Right lobe of liver (tissue), 6 donors: ENCODE results near the gene RGS7BP. TPM values are rescaled to one million over a fixed set of nuclear protein-coding genes. Genes with fewer than 3 reads are reported as not detected.
A peak's percentile ranks its signal among the peaks of the same experiment; 100 is the strongest.

Experiments used
- ATAC-seq, 4 donors: fragments of 200-7000 bp; cut with Tn5 transposase; one replicate each; pipeline ENCODE4 v1.9.1; 2020; ENCODE audit warnings: mild to moderate bottlenecking in 4 of 4, moderate library complexity in 4 of 4
- DNase-seq, 3 donors: peaks; one replicate each; pipeline ENCODE4 v3.0.0-alpha.2; 2020
- H3K27ac ChIP-seq, 3 donors: fragments of 200-600 bp; one replicate each; pipeline ENCODE4 v1.8.0; 2022
- H3K27me3 ChIP-seq, 2 donors: fragments of 200-600 bp; one replicate each; pipeline ENCODE4 v1.8.0; 2022
- H3K36me3 ChIP-seq, 4 donors: fragments of 200-600 bp; sonication (generic) in 1 of 4; one replicate each; pipeline versions ENCODE4 v1.5.1 to v1.8.0; 2017 to 2022; ENCODE audit warnings: control low read depth in 1 of 4
- H3K4me1 ChIP-seq, 4 donors: fragments of 200-600 bp; sonication (generic) in 1 of 4; one replicate each; pipeline versions ENCODE4 v1.5.1 to v1.8.0; 2017 to 2022; ENCODE audit warnings: control low read depth in 1 of 4
- H3K4me3 ChIP-seq, 3 donors: fragments of 200-600 bp; one replicate each; pipeline ENCODE4 v1.8.0; 2022
- H3K9me3 ChIP-seq, 4 donors: fragments of 200-600 bp; sonication (generic) in 1 of 4; one replicate each; pipeline versions ENCODE4 v1.5.1 to v1.8.0; 2017 to 2022; ENCODE audit warnings: control low read depth in 1 of 4
- CTCF ChIP-seq, 4 donors: fragments of 200-600 bp in 3 of 4; fragments of 450-650 bp in 1 of 4; IDR thresholded peaks; one replicate each; pipeline versions ENCODE4 v1.5.1 to v1.8.0; 2016 to 2022; ENCODE audit warnings: antibody characterized with exemption in 4 of 4, mild to moderate bottlenecking in 2 of 4
- POLR2A ChIP-seq: fragments of 450-650 bp; IDR thresholded peaks from one replicate; pipeline ENCODE4 v1.6.1; 2017; ENCODE audit warnings: antibody characterized with exemption, mild to moderate bottlenecking
- WGBS: methylation state at CpG from one replicate; pipeline ENCODE4 v1.1.6; 2018; ENCODE audit warnings: low coverage, low lambda C conversion rate; ENCODE audit not compliant: insufficient coverage; ENCODE audit errors: missing lambda C conversion rate; 5-methylcytosine and 5-hydroxymethylcytosine counted together
- intact Hi-C, 2 donors: fragments of 100-400 bp; cut with DNase I; formaldehyde crosslinking; loops; one replicate each; pipeline versions ENCODE4 v1.11.2 to v1.14.1; 2022
- total RNA-seq, 6 experiments: library from RNA; depleted of rRNA in 2 of 6; stranded (reverse); fragments of >200 nt in 2 of 6; fragmentation: NEBNext Ultra II Directional in 3 of 6; extraction: Animal tissue kit (Norgen Biotek cat#: 25700) in 3 of 6; gene quantifications; one replicate each; pipeline versions ENCODE4 v1.1.0 to v1.2.4, GENCODE V29; 2016 to 2023
- donor health status: DM: no; HTN: yes; CAD: no.
- donor health status: DM: no; HTN: no; CAD: no.
- donor health status: DM: no; HTN: no; CAD: no.
- donor health status: DM: no; HTN: yes; CAD: no.
- donor health status: DM: no; HTN: yes; CAD: no.

Gene RGS7BP
- total RNA-seq, 6 experiments from 2014 or later, result 0.84 to 1.8 (median 1.3) TPM

GRCh38 chr5:64570395-64570996, 64.7 kb downstream of the RGS7BP start:
- peak in 1 of 4 donors; percentile 49 for ATAC-seq
- intact Hi-C loops, result no loop called here

DNA sequence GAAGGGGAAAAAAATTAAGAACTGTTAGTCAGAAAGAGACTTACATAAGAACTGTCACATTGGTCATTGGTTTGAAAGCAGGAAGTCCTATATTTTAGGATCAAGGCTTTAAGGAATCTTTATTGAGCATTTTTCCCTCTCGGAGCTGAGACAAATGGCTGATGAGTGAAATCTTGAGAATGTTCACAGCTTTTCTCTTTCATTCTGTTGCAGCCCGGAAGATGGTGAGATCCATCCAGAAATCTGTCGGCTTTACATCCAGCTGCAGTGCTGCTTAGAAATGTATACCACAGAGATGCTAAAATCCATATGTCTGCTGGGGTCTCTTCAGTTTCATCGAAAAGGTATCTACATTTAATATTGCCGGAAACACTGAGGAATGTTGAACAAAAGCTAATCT, 69.7 kb downstream of the RGS7BP start:
- H3K27me3 ChIP-seq, result no peaks in the 10 kb centered on the region
- ATAC-seq, result no peak
- H3K4me1 ChIP-seq, result no peaks in the 10 kb centered on the region
- DNase-seq, result no peak
- WGBS, result 70% methylated on average over 5 of the region's 5 CpGs
- no peak overlapping the region for H3K4me3 ChIP-seq
- TF ChIP-seq POLR2A, result no peak
- no peak overlapping the region for H3K27ac ChIP-seq
- no peaks in the 10 kb centered on the region for H3K36me3 ChIP-seq
- intact Hi-C loops, result no loop called here
- H3K9me3 ChIP-seq, result no peaks in the 10 kb centered on the region

More at GRCh38 chr5:64570395-64570996, 64.7 kb downstream of the RGS7BP start:
- Histone ChIP-seq H3K4me3 (no peak overlapping the region), H3K27ac (no peak overlapping the region), H3K36me3 (no peaks in the 10 kb centered on the region), H3K4me1 (no peaks in the 10 kb centered on the region), H3K9me3 (no peaks in the 10 kb centered on the region), H3K27me3 (no peaks in the 10 kb centered on the region)
- TF ChIP-seq POLR2A, result no peak
- TF ChIP-seq CTCF (IDR thresholded peaks at IDR 0.05), result no peak
- WGBS, result 60% methylated on average over 2 of the region's 2 CpGs
- no peak for DNase-seq

GRCh38 chr5:64576250-64576649, 70.4 kb downstream of the RGS7BP start:
- 62% methylated on average over 2 of the region's 2 CpGs for WGBS
- Histone ChIP-seq H3K4me3 (no peak overlapping the region), H3K27ac (no peak overlapping the region), H3K9me3 (no peaks in the 10 kb centered on the region), H3K4me1 (no peaks in the 10 kb centered on the region), H3K27me3 (no peaks in the 10 kb centered on the region), H3K36me3 (no peaks in the 10 kb centered on the region)
- ATAC-seq (no peak), DNase-seq (no peak)
- intact Hi-C loops, result no loop called here
- TF ChIP-seq POLR2A (no peak), CTCF (IDR thresholded peaks at IDR 0.05) (no peak)

- WGBS, result 74% methylated on average over 4 of the region's 4 CpGs
- Histone ChIP-seq H3K36me3 (no peaks in the 10 kb centered on the region), H3K4me1 (no peaks in the 10 kb centered on the region), H3K27me3 (no peaks in the 10 kb centered on the region), H3K9me3 (no peaks in the 10 kb centered on the region), H3K4me3 (no peak overlapping the region), H3K27ac (no peak overlapping the region)
- intact Hi-C loops, result no loop called here
- no peak for ATAC-seq
- DNase-seq, result no peak
- TF ChIP-seq POLR2A, result no peak
- TF ChIP-seq CTCF (IDR thresholded peaks at IDR 0.05), result no peak
These were observed 79.8 kb downstream of the RGS7BP start for GRCh38 chr5:64585646-64586045.

GRCh38 chr5:64587370-64587769, 81.6 kb downstream of the RGS7BP start:
- peak; percentile 28 to 89 (median 38) for ATAC-seq

More at GRCh38 chr5:64587370-64587769, 81.6 kb downstream of the RGS7BP start:
- Histone ChIP-seq H3K4me3 (no peak overlapping the region), H3K27me3 (no peaks in the 10 kb centered on the region), H3K27ac (no peak overlapping the region), H3K4me1 (no peaks in the 10 kb centered on the region), H3K36me3 (no peaks in the 10 kb centered on the region), H3K9me3 (no peaks in the 10 kb centered on the region)
- intact Hi-C loops, result no loop called here
- DNase-seq, result no peak
- TF ChIP-seq POLR2A (no peak), CTCF (IDR thresholded peaks at IDR 0.05) (no peak)
